Panc1 (cell line): ENCODE data around the gene ZKSCAN2. TPM values are rescaled to one million over a fixed set of nuclear protein-coding genes. Genes with fewer than 3 reads are reported as not detected.

Source experiments
- ATAC-seq: fragments of 200-7000 bp; cut with Tn5 transposase; 2 replicates; pipeline ENCODE4 v1.9.1; 2020; ENCODE audit warnings: mild to moderate bottlenecking, moderate library complexity
- BruUV-seq: library from RNA; stranded (reverse); fragments of 400-500 nt; replicated peaks from 2 replicates; lab custom pipeline; 2021; lab: Mats Ljungman, UMichigan
- CTCF ChIA-PET: fragments of 300-600 bp; sonication (Branson Sonifier 250); formaldehyde crosslinking; loops from one replicate; lab custom pipeline; 2022; ENCODE audit warnings: antibody characterized with exemption; lab: Charles Lee
- POLR2A ChIA-PET: fragments of 300-600 bp; sonication (Branson Sonifier 250); formaldehyde crosslinking; loops from one replicate; lab custom pipeline; 2022; ENCODE audit warnings: antibody characterized with exemption; lab: Charles Lee
- DNase-seq: peaks from one replicate; pipeline ENCODE4 v3.0.0-alpha.2; 2010; ENCODE audit warnings: low read depth, low spot score
- H3K27ac ChIP-seq: 2 replicates; pipeline ENCODE4 v1.5.1; 2011; ENCODE audit warnings: mild to moderate bottlenecking, low read length, inconsistent platforms
- H3K27me3 ChIP-seq: fragments of 200-500 bp; sonication (Bioruptor generic); 2 replicates; pipeline ENCODE4 v1.6.0; 2014; ENCODE audit warnings: low read length, inconsistent platforms; ENCODE audit not compliant: control insufficient read depth, insufficient read depth
- H3K36me3 ChIP-seq: fragments of 200-500 bp; sonication (Bioruptor generic); 2 replicates; pipeline ENCODE4 v1.5.1; 2014; ENCODE audit warnings: inconsistent platforms, mild to moderate bottlenecking, low read length, moderate library complexity; ENCODE audit not compliant: control insufficient read depth, insufficient read depth
- H3K4me1 ChIP-seq: 2 replicates; pipeline ENCODE4 v1.5.1; 2011; ENCODE audit warnings: inconsistent platforms, mild to moderate bottlenecking, low read length, moderate library complexity; ENCODE audit not compliant: control insufficient read depth, insufficient read depth
- H3K4me3 ChIP-seq, 2 experiments: 2 replicates each; pipeline ENCODE4 v1.5.1; 2011 to 2012; ENCODE audit warnings: low read depth in 2 of 2, low read length in 2 of 2, mild to moderate bottlenecking in 2 of 2, inconsistent platforms in 1 of 2, moderate library complexity in 1 of 2
- H3K9me3 ChIP-seq: fragments of 200-500 bp; sonication (Bioruptor generic); 2 replicates; pipeline ENCODE4 v1.5.1; 2014; ENCODE audit warnings: low read depth, mild to moderate bottlenecking, inconsistent platforms, low read length, moderate library complexity; ENCODE audit not compliant: control insufficient read depth, insufficient read depth
- POLR2AphosphoS5 ChIP-seq: IDR thresholded peaks from 2 replicates; pipeline ENCODE4 v1.6.1; 2012; ENCODE audit warnings: mild to moderate bottlenecking, low read depth, low read length, moderate library complexity
- REST ChIP-seq, 2 experiments: IDR thresholded peaks; 2 replicates each; pipeline ENCODE4 v1.6.1; 2011 to 2012; ENCODE audit warnings: low read depth in 2 of 2, control low read depth in 1 of 2, low read length in 1 of 2, mild to moderate bottlenecking in 1 of 2, moderate library complexity in 1 of 2; ENCODE audit not compliant: insufficient read depth in 1 of 2
- SIN3A ChIP-seq: IDR thresholded peaks from 2 replicates; pipeline ENCODE4 v1.6.1; 2012; ENCODE audit warnings: low read depth, mild to moderate bottlenecking, low read length, moderate library complexity, borderline replicate concordance; ENCODE audit not compliant: insufficient read depth
- TCF7L2 ChIP-seq: IDR thresholded peaks from 2 replicates; pipeline ENCODE4 v1.6.1; 2011; ENCODE audit warnings: mild to moderate bottlenecking, low read depth, low read length, inconsistent platforms
- in situ Hi-C: cut with HindIII; loops from 2 replicates; pipeline ENCODE4 v1.10.0; 2016; ENCODE audit warnings: low sequenced_read_pairs, low pct_unique_long_range_greater_than_20kb
- intact Hi-C: fragments of 100-400 bp; cut with micrococcal nuclease; formaldehyde crosslinking; loops from one replicate; pipeline ENCODE4 v1.10.0; 2022; ENCODE audit not compliant: unreplicated experiment
- total RNA-seq: library from RNA; stranded (reverse); gene quantifications from one replicate; pipeline ENCODE4 v1.2.1, GENCODE V29; 2021; ENCODE audit not compliant: unreplicated experiment
- TF ChIP-seq, protein P1 (sequence below): fragments of 450-650 bp; IDR thresholded peaks from 2 replicates; pipeline ENCODE4 v1.5.1; 2017; ENCODE audit warnings: mild to moderate bottlenecking

ZKSCAN2 gene
- total RNA-seq, 1 experiment from 2014 or later = 11.4 TPM

DNA sequence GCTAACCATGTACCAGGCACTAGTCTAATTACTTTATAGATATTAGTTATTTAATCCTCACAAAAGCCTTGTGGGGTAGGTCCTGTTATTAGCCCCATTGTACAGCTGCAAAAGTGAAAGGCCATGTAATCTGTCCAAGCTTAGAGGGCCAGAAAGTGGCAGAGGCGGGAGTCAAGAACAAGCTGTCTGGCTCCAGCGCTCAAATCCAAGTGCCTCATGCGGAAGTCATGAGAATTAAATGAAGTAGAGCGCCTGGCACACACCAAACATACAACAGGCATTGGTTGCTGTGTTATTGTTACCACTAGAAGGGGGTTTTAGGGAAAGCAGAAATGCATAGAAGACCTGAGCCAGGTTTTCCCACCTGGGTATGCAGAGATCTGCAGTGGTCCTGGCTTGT is 39.7 kb downstream of the ZKSCAN2 start:
- CTCF ChIA-PET = no interaction called here

GRCh38 chr16:25217112-25217511 is 40.5 kb downstream of the ZKSCAN2 start:
- no peak for ATAC-seq
- BruUV-seq = no TSS peak
- ChIA-PET POLR2A (no interaction called here), CTCF (no interaction called here)
- Histone ChIP-seq H3K4me3 (no peak overlapping the region), H3K27me3 (no peaks in the 10 kb centered on the region), H3K27ac (no peak overlapping the region), H3K9me3 (no peaks in the 10 kb centered on the region), H3K36me3 (no peaks in the 10 kb centered on the region), H3K4me1 (no peaks in the 10 kb centered on the region)
- in situ Hi-C loops = no loop called here
- TF ChIP-seq, protein P1, sequence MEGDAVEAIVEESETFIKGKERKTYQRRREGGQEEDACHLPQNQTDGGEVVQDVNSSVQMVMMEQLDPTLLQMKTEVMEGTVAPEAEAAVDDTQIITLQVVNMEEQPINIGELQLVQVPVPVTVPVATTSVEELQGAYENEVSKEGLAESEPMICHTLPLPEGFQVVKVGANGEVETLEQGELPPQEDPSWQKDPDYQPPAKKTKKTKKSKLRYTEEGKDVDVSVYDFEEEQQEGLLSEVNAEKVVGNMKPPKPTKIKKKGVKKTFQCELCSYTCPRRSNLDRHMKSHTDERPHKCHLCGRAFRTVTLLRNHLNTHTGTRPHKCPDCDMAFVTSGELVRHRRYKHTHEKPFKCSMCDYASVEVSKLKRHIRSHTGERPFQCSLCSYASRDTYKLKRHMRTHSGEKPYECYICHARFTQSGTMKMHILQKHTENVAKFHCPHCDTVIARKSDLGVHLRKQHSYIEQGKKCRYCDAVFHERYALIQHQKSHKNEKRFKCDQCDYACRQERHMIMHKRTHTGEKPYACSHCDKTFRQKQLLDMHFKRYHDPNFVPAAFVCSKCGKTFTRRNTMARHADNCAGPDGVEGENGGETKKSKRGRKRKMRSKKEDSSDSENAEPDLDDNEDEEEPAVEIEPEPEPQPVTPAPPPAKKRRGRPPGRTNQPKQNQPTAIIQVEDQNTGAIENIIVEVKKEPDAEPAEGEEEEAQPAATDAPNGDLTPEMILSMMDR = no peak
- TF ChIP-seq REST (IDR thresholded peaks at IDR 0.05; ENCODE audit: insufficient read depth in 1 of 2, low read depth in 2 of 2, low read length in 1 of 2) = no peak
- no peak for TF ChIP-seq SIN3A
- no peak for TF ChIP-seq TCF7L2
- no peak for TF ChIP-seq POLR2AphosphoS5
- DNase-seq = no peak
- intact Hi-C loops = no loop called here

More for the DNA sequence above, 39.7 kb downstream of the ZKSCAN2 start:
- Histone ChIP-seq H3K9me3 (no peaks in the 10 kb centered on the region), H3K27ac (no peak overlapping the region), H3K27me3 (no peaks in the 10 kb centered on the region), H3K36me3 (no peaks in the 10 kb centered on the region), H3K4me3 (no peak overlapping the region), H3K4me1 (no peaks in the 10 kb centered on the region)
- in situ Hi-C loops (no loop called here), intact Hi-C loops (no loop called here)
- POLR2A ChIA-PET = interaction anchor here (0.6 kb wide), 1 partner anchor 701 kb away, joined by 5 read pairs; no protein-coding TSS in a partner anchor
- TF ChIP-seq, protein P1 = no peak
- TF ChIP-seq SIN3A = no peak
- no peak for TF ChIP-seq TCF7L2
- no peak for TF ChIP-seq REST (IDR thresholded peaks at IDR 0.05; ENCODE audit: insufficient read depth in 1 of 2, low read depth in 2 of 2, low read length in 1 of 2)
- TF ChIP-seq POLR2AphosphoS5 = no peak
- no TSS peak for BruUV-seq
- no peak for DNase-seq
- ATAC-seq = no peak
